Measurements from ENCODE around the gene ZNF814. TPM values are rescaled to one million over a fixed set of nuclear protein-coding genes. Genes with fewer than 3 reads are reported as not detected.
"Not testable (repeated sequence)": the region's sequence is repeated elsewhere in the genome, so short reads cannot be mapped to it uniquely, and the experiment has no call there.

ZNF814 gene
- total RNA-seq, 1 experiment from 2014 or later: 8.6 TPM

DNA sequence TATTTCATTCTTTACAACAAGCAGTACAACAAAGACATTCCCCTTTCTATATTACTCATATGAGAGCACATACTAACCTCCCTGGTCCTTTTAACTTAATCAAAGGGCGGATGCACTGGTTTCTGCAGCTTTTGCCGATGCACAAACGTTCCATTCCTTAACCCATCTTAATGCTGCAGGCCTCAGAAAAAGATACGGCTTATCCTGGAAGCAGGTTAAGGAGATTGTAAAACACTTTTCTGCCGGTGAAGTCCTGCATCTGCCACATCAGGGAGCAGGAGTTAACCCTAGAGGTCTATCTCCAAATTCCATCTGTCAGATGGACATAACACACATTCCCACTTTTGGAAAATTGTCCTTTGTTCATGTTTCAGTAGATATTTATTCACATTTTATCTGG is 11.5 kb upstream of the ZNF814 start:
- peaks cover 12% of the 10 kb centered on the region; the same call in 1 of the 2 replicates for H3K9me3 ChIP-seq (ENCODE audit: insufficient read depth, low read depth)
- H2AFZ ChIP-seq: no peak overlapping the region
- no peak overlapping the region for H3K27ac ChIP-seq
- ChIA-PET CTCF (no interaction called here), POLR2A (ENCODE audit: unreplicated experiment) (no interaction called here)
- no peak overlapping the region for H3K4me2 ChIP-seq
- no peaks in the 10 kb centered on the region for H3F3A ChIP-seq (ENCODE audit: insufficient read depth, low read depth)
- no peak overlapping the region for H3K4me3 ChIP-seq
- no peaks in the 10 kb centered on the region for H3K9me2 ChIP-seq (ENCODE audit: insufficient read depth)
- no peaks in the 10 kb centered on the region for H3K36me3 ChIP-seq (ENCODE audit: low read depth)
- BruUV-seq (replicated peaks): no TSS peak
- intact Hi-C loops (cut with micrococcal nuclease; ENCODE audit: unreplicated experiment): loop anchor here (5.0 to 10.0 kb wide), 2 partner anchors 156 to 488 kb away; partner anchors contain the start of genes ZNF17 and ZNF776
- DNase-seq: no peak
- H3K4me1 ChIP-seq (replicated peaks; ENCODE audit: insufficient read depth): no peaks in the 10 kb centered on the region
- no peaks in the 10 kb centered on the region for H3K27me3 ChIP-seq (ENCODE audit: insufficient read depth, low read depth)
- no peaks in the 10 kb centered on the region for H3K79me2 ChIP-seq (ENCODE audit: low read depth)
- TF ChIP-seq EZH2 (IDR thresholded peaks at IDR 0.05; ENCODE audit: low read depth): no peak
- TF ChIP-seq, protein P1, sequence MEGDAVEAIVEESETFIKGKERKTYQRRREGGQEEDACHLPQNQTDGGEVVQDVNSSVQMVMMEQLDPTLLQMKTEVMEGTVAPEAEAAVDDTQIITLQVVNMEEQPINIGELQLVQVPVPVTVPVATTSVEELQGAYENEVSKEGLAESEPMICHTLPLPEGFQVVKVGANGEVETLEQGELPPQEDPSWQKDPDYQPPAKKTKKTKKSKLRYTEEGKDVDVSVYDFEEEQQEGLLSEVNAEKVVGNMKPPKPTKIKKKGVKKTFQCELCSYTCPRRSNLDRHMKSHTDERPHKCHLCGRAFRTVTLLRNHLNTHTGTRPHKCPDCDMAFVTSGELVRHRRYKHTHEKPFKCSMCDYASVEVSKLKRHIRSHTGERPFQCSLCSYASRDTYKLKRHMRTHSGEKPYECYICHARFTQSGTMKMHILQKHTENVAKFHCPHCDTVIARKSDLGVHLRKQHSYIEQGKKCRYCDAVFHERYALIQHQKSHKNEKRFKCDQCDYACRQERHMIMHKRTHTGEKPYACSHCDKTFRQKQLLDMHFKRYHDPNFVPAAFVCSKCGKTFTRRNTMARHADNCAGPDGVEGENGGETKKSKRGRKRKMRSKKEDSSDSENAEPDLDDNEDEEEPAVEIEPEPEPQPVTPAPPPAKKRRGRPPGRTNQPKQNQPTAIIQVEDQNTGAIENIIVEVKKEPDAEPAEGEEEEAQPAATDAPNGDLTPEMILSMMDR (conservative IDR thresholded peaks at IDR 0.05): no peak
- no peaks in the 10 kb centered on the region for H4K20me1 ChIP-seq (ENCODE audit: insufficient read depth)

DNA sequence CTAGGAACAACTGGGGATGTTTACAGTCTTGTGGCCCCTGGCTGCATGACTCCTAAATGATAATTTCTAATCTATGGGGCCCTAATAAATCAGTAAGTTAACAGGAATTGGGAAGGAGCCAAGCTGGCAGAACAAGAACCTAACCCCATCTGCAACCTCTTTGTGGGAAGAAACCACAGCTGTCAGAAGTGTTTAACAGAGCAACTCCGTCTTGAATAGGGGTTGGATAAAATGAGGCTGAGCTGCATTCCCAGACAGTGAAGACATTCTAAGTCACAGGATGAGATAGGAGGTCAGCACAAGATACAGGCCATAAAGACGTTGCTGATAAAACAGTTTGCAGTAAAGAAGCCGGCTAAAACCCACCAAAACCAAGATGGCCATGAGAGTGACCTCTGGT is 1.9 kb upstream of the ZNF814 start:
- H3K4me3 ChIP-seq; H3F3A ChIP-seq (ENCODE audit: insufficient read depth, low read depth); H3K4me1 ChIP-seq (replicated peaks; ENCODE audit: insufficient read depth); intact Hi-C loops (cut with micrococcal nuclease; ENCODE audit: unreplicated experiment); H3K9me2 ChIP-seq (ENCODE audit: insufficient read depth); BruUV-seq (replicated peaks); H4K20me1 ChIP-seq (ENCODE audit: insufficient read depth); H2AFZ ChIP-seq; H3K27me3 ChIP-seq (ENCODE audit: insufficient read depth, low read depth); DNase-seq; H3K27ac ChIP-seq; H3K4me2 ChIP-seq; CTCF ChIA-PET; POLR2A ChIA-PET (ENCODE audit: unreplicated experiment): not testable (repeated sequence)
- Histone ChIP-seq H3K9me3 (ENCODE audit: insufficient read depth, low read depth) (peaks cover 26% of the 10 kb centered on the region), H3K79me2 (ENCODE audit: low read depth) (peaks cover 24% of the 10 kb centered on the region), H3K36me3 (ENCODE audit: low read depth) (peaks cover 12% of the 10 kb centered on the region)

DNA sequence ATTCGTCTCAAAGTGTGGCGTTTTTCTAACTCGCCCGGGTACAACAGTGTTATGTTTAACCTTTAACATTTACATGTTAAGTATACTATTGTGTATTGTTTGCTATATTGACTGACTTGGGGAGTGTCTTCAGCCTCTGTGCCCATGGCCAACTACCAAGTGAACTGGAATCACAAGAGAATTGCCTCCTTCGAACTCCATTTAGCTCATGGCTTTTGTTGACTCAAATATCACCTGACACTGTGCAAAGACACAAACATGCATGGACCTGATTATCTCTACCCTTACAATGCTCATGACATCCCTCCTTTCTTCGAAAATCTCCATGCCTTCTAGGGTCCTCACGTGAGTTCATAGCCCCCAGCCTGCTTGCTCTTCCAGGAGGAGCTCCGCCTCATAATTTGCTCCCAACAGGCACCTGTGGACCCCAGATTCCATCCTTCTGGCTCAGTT is 704 bp downstream of the ZNF814 start:
- Histone ChIP-seq H3K27ac (no peak overlapping the region), H3K36me3 (ENCODE audit: low read depth) (peaks cover 30% of the 10 kb centered on the region), H3K79me2 (ENCODE audit: low read depth) (peaks cover 47% of the 10 kb centered on the region), H3K4me1 (replicated peaks; ENCODE audit: insufficient read depth) (0 out of 2 replicates have a peak, but pooled peaks cover 5% of the 10 kb centered on the region), H3K27me3 (ENCODE audit: insufficient read depth, low read depth) (no peaks in the 10 kb centered on the region), H3F3A (ENCODE audit: insufficient read depth, low read depth) (peaks cover 6% of the 10 kb centered on the region; the same call in 1 of the 2 replicates), H3K4me2 (peak overlapping the region; percentile 86), H2AFZ (peak overlapping the region; percentile 95), H4K20me1 (ENCODE audit: insufficient read depth) (no peaks in the 10 kb centered on the region), H3K9me2 (ENCODE audit: insufficient read depth) (no peaks in the 10 kb centered on the region), H3K4me3 (peak overlapping the region; percentile 89), H3K9me3 (ENCODE audit: insufficient read depth, low read depth) (peaks cover 44% of the 10 kb centered on the region)
- DNase-seq: no peak
- intact Hi-C loops (cut with micrococcal nuclease; ENCODE audit: unreplicated experiment): no loop called here
- no TSS peak for BruUV-seq (replicated peaks)
- CTCF ChIA-PET: no interaction called here
- POLR2A ChIA-PET (ENCODE audit: unreplicated experiment): no interaction called here
- TF ChIP-seq, protein P1 (conservative IDR thresholded peaks at IDR 0.05): no peak
- TF ChIP-seq EZH2 (IDR thresholded peaks at IDR 0.05; ENCODE audit: low read depth): no peak

Data from PC-9 (cell line).